GM19395 (cell line): ENCODE data around the gene KIF1A.

Source experiments
- ATAC-seq: cut with Tn5 transposase; IDR thresholded peaks from one replicate; pipeline ENCODE4 v1.9.1; 2021; ENCODE audit warnings: mild to moderate bottlenecking, moderate library complexity; ENCODE audit not compliant: unreplicated experiment

The KIF1A gene

DNA sequence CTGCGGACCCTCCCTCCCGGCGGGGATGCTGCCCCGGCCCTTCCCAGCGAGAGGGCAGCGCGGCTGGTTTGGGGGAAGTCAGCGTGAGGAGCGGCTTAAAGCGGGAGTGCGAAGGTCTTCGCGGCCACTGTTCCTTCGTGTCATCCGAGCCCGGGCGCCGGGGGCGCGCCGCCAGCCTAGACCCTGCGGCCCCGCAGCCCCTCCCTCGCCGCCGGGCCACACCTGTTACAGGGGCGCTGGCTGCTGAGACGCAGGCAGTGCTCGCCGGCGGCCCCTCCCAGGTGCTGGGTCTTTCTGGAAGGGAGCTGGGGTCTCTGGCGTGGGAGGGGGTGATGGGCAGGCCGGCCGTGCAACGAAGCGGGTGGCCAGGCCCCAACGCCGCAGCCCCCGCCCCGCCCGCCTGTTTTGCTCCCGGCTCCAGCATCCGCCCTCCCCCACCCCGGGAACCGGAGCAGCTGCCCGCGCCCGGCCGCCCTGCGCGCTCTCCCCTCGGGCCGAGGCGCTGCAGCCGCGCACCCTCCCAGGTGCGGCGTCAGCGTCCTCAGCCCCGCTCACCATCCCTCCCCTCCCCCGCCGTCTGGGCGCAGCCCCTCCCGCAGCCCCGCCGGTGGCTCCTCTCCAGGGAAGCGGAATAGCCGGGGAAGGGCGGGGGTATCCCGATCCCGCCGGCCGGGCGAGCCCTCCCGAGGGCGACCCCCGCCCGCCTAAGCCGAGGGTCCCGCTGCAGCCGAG is 727 bp downstream of the KIF1A start:
- ATAC-seq = no peak

DNA sequence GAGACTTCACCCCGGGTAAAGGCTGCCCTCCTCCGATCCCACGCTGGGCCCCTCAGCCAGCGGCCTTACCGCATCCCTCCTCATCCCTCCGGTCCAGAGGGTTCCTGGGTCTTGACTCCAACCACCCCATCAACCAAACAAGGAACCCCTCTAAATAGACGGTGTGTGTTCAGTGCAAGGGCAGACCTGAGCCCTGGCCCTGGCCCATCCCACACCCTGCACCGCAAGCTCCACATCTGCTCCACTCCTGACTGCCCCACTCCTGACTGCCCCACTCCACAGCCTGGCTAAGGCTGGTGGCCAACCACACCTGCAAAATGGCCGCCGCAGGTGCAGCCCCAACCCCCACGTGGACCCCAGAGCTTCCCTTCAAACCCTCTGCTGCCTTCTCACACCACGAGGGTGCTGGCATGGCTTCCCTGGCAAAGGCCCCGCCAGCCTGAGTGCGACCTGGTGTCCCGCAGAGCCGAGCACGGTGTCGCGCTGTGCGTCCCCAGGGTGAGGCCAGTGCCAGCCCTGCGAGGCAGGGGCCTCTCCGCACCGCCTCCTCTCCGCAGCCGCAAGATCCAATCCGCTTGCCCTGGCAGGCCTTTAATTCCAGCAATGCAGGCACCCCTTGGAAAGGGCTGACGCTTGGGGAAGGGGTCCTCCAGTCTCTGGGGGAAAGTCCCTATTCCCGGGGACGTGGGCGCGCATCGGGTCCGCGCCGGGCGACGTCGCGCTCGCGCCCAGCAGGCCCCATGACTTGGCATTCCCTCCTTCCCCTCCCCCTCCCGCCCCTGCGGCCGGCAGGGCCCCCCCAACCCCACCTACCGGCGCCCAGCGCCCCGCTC is 1.5 kb downstream of the KIF1A start:
- ATAC-seq = no peak

DNA sequence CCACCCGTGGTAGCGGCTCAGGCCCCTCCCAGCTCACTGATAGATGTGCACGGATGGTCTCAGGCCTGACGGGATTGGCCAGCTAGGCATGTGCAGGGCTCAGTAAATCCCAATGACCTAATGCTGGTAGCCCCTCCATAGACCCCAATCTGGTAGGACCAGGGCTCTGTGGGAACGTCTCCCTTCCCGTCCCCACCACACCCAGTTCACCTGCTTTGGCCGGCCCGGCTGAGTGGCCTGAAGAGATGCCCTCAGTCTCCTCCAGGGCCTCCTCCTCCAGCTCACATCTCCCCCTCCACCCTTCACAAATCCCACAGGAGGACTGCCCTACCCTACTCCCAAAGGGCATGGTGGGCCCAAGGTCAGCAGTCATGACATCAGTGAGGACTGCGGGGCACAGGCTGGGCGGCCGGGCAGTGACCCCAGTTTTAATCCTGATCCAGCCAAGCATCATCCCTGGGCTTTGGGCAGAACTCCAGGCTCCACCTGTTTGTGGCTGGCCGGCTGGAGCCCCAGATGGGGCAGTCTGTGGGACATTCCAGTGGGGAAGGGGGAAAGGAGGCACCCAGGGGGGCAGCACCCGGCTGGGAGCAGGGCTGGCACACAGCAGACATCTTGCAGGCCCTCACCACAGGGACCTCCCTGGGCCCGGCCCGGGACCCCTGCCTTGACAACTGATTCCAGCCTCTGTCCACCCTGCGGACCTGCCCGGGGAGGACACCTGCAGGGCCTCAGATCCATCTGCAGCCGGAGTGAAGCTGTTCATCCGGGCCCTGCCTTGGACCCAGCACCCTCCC is 2.3 kb downstream of the KIF1A start:
- ATAC-seq = no peak

GRCh38 chr2:240816584-240817495 is 3.2 kb downstream of the KIF1A start:
- no peak for ATAC-seq

DNA sequence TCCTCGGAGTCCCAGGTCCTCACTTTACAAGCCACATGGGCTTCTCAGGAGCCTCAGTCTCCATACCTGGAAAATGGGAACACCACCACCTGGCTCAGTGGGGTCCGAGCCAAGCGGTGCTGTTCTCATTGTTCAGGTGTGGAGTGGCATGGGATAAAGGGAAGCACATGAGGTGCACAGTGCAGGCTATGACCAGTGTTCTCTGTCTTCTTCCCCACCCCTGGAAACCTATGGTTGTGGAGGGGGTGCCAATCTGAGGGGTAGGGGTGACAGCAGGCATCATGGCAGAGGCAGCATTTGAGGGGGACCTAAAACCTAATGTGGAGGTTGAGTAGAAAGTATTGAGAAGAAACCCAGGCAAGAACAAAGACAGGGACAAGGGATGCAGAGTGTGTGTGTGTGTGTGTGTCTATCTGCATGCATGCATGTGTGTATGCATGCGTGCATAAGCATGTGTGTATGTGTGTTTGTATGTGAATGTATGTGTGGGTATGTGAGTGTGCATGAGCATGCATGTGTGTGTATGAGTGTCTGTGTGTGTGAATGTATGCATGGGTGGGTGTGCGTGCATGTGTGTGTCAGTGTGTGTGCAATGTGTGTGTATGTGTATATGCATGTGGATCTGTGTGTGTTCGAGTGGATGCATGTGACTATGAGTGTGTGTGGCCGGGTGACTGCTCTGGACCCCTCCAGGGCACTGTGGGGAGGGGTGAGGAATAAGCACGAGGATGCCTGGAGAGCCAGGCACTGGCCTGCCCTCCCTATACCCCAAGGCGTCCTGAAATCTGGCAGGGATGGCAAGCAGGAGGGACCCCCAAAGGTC is 4.0 kb downstream of the KIF1A start:
- no peak for ATAC-seq

- ATAC-seq = no peak
Observed at GRCh38 chr2:240814946-240815760, 4.9 kb downstream of the KIF1A start.

DNA sequence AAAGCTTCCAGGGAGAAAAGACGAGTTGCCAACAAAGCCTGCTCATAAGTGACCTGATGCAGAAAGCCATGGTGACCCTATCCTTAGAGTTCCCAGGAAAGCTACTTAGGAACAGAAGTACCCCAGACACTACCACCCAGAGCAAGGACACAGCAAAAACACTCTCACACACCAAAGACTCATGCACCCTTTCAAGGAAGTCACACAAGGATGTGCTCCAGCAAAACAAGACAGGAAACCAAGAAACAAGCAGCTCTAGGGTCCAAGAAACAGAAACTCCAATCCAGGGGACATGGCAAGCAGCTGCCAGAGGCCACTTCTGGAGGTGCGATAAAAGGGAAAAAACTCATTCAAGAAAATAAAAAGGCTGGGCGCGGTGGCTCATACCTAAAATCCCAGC is 5.7 kb downstream of the KIF1A start:
- no peak for ATAC-seq

DNA sequence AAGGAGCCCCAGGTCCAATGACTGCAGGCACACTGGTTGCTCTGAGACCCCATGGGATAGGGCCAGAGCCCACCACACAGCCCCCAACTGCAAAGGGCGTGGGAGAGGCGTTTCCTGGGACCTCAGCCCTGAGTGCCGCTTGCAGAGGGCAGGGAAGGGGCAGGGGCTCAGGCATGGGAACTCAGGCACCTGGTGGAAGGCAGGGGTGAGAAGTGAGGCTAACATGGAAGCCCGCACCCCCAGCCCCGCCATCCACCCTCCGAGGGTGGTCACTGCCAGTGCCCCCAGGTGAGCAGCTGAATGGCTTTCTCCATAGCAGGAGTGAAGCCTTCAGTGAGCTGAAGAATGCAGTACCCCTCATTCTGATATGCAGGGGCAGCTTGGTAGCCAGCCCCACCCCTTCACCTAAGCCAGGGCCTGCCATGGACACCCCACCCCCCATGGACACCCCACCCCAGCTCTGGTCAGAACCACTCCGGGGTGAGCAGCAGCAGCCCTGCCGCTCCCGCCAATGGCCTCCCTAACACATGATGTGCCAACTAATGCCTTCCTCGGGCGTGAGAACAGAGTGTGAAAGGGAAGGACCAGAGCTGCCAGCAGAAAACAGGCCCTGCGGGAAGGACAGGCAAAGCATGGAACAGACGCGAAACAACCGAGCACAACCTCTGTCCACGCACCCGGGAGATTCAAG is 6.6 kb downstream of the KIF1A start:
- no peak for ATAC-seq

- ATAC-seq = no peak
Observed at GRCh38 chr2:240812721-240813120, 7.3 kb downstream of the KIF1A start.

DNA sequence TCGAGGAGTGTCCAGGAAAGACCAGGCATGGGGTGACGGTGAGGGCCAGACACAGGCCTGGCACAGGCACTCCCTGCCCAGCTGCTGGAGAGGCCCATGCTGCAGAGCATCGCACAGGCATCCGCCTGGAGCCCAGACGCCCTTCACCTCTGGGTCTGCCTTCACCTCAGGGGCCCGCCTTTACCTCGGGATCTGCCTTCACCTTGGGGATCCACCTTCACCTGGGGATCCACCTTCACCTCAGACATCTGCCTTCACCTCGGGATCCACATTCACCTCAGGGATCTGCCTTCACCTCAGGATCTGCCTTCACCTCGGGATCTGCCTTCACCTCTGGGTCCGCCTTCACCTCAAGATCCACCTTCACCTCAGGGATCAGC is 7.7 kb downstream of the KIF1A start:
- no peak for ATAC-seq

DNA sequence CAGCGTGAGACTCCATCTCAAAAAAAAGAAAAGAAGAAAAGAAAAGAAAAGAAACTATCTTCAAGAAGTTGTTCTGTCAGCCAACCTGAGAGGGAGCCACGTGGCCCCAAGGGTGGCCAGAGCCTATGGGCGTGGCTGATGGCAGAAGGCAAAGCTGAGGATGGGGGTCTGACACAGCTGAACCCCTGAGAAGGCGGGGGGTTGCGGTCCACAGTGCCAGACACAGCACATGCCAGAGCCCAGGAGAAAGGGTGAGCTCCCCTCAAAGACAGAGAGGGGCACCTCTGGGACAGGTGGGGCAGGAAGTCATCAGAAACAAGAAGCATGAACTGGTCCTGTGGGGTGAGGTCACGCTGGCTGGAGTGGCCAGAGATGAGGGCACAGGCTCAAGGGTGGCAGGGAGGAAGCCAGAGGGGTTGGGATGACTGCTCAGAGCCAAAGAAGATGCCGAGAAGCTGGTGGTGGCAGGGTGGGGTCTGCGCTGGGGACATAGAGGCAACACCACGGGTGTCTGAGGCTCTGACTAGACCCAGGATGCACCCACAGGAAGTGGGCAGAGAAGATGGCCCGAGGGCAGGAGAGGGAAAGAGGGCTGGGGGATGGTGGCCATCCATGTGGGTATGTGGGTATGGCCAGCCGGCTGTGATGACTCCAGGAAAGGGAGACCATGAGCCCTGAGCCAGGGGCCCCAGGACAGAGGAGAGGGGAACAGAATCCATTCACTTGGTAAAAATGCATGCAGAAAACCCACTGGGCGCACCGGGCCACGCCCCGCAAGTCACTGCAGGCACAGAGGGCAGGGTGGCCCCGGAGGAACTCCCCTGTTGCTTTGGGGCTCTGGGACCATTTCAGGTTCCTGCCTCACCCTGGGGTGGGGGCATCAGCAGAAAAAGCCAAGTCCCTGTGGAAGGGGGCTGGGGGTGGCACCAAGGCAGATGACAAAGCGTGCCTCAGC is 8.4 kb downstream of the KIF1A start:
- no peak for ATAC-seq

DNA sequence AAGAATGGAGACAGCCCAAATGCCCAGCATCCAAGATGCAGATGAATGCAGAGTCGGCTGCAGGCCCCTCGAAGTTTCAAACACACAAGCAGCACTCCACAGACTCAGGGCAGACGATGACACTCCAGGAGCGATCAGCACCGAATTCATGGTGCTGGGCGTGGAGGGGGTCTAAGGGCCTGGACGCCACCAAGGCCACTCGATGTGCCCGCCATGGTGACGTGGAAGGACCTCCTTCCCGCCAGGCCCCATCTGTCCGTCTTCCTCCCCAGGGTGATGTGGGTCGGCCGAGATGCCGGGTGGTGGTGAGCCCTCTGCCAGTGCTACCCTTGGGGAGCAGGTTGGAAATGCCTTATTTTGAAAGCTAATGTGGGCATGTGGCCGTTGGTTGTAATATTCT is 9.4 kb downstream of the KIF1A start:
- no peak for ATAC-seq

DNA sequence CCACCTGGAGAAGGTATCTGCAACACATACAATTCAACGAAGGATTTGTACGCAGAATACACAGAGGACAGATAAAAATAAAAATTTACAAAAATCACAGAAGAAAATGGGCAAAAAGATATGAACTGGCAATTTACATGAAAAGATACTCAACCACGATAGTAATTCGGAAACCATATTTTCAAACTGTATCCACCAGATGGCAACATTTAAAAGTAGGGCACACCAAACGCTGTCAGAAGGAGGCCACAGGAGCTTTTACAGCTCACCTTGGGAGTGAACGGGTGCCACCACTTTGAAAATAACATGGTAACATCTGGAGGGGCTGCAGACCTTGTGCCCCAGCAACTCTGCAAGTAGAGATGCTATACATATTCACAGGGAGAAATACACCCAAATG is 9.8 kb downstream of the KIF1A start:
- no peak for ATAC-seq

DNA sequence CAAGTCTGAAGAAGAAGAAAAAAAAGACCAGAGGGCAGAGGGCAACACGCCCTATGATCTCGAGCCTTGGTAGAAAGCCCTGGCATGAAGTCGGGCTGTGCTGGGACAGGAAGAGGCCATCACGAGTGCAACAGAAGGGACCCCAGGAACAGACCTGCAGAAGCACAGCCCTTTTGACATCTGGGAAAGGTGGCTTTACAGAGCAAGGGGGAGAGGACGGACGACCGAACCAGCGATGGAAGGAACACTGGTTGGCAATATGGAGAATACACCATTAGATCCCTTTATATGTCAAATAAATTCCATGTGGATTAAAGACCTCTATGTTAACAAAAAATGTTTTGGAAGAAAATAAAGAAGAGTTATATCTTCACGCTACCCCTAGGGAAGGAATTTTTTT is 10.7 kb downstream of the KIF1A start:
- no peak for ATAC-seq

DNA sequence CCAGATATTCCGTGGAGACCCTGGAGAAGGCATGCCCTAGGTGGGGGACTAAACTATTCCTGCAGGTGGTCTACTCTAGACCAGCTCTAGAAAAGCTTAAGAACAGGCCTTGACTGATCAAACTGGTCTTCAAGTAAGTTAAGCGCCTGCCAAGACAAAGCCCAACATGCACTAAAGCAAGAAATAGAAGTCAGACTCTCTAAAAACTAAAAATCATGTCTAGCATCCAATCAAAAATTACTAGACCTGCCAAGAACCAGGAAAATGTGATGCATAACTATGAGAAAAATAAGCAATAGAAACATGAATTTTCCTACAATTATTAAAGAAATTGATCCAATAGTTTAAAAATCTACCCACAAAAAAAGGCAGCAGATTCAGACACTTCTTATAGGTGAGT is 13.6 kb downstream of the KIF1A start:
- ATAC-seq = no peak

DNA sequence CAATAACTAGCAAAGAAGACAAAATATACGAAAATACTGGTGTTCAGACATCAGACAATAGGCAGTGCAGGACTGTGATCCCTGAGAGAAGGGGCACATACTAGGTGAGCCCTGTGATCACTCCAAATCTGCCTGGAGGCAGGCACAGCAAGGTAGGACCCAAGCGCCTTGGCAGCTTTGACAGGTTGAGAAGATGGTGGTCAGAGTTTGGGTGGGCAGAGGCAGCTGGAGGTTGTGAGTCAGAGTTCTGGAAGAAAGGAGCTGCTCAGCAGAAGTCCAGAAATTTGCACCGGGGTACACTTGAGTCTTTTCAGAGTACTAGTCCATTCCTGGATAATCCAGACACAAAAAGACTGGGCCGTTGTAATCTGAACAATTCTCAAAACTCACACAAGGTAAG is 14.0 kb downstream of the KIF1A start:
- ATAC-seq = no peak

DNA sequence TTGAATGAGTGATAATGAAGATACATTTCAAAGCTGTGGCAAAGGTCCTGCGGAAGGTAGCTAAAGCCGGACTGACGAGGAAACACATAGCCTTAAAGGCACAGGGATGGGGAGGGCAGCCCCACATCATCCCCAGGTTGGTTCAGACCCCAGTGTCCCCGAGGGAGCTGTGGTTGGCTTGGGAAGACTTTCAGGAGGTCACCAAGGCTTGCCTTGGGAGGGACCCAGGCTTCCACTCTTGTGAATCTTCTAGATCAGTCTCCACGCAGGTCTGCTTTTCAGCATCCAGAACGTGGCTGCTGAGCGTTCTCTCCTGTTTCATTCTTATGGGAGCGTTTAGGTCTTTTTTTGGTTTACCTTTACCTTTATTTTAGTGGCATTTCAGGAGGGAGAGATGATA is 16.8 kb downstream of the KIF1A start:
- no peak for ATAC-seq
